Measurements from ENCODE around the gene IKZF4. TPM values are rescaled to one million over a fixed set of nuclear protein-coding genes. Genes with fewer than 3 reads are reported as not detected.
A peak's percentile ranks its signal among the peaks of the same experiment; 100 is the strongest.
"Not testable (repeated sequence)": the region's sequence is repeated elsewhere in the genome, so short reads cannot be mapped to it uniquely, and the experiment has no call there.

IKZF4 gene
- total RNA-seq, 1 experiment from 2014 or later: 3.4 TPM

- DNase-seq (ENCODE audit: low read depth): not testable (repeated sequence)
These were observed 21.3 kb upstream of the IKZF4 start for GRCh38 chr12:55999522-55999921.

- DNase-seq (ENCODE audit: low read depth): not testable (repeated sequence)
These were observed 20.8 kb upstream of the IKZF4 start for GRCh38 chr12:55999999-56000540.

GRCh38 chr12:56001487-56002100 lies 19.2 kb upstream of the IKZF4 start:
- no peak for DNase-seq (ENCODE audit: low read depth)

GRCh38 chr12:56003376-56003775 lies 17.5 kb upstream of the IKZF4 start:
- DNase-seq (ENCODE audit: low read depth): not testable (repeated sequence)

- no peak for DNase-seq (ENCODE audit: low read depth)
These were observed 16.6 kb upstream of the IKZF4 start for GRCh38 chr12:56004211-56004610.

- DNase-seq (ENCODE audit: low read depth): peak; percentile 3
These were observed 13.0 kb upstream of the IKZF4 start for GRCh38 chr12:56007564-56008559.

- DNase-seq (ENCODE audit: low read depth): no peak
These were observed 10.7 kb upstream of the IKZF4 start for GRCh38 chr12:56010111-56010570.

GRCh38 chr12:56011509-56012090 lies 9.2 kb upstream of the IKZF4 start:
- no peak for DNase-seq (ENCODE audit: low read depth)

- DNase-seq (ENCODE audit: low read depth): no peak
These were observed 7.4 kb upstream of the IKZF4 start for GRCh38 chr12:56013482-56013881.

- DNase-seq (ENCODE audit: low read depth): no peak
These were observed 6.6 kb upstream of the IKZF4 start for GRCh38 chr12:56014205-56014604.

GRCh38 chr12:56017181-56017580 lies 3.7 kb upstream of the IKZF4 start:
- no peak for DNase-seq (ENCODE audit: low read depth)

GRCh38 chr12:56018356-56018755 lies 2.5 kb upstream of the IKZF4 start:
- no peak for DNase-seq (ENCODE audit: low read depth)

- no peak for DNase-seq (ENCODE audit: low read depth)
These were observed 1.1 kb downstream of the IKZF4 start for GRCh38 chr12:56021889-56022497.

- peak; percentile 20 for DNase-seq (ENCODE audit: low read depth)
These were observed 7.8 kb downstream of the IKZF4 start for GRCh38 chr12:56028511-56029165.

- peak; percentile 26 for DNase-seq (ENCODE audit: low read depth)
These were observed 8.3 kb downstream of the IKZF4 start for GRCh38 chr12:56029166-56029519.

- DNase-seq (ENCODE audit: low read depth): peak; percentile 51
These were observed 8.9 kb downstream of the IKZF4 start for GRCh38 chr12:56029666-56030293.

- no peak for DNase-seq (ENCODE audit: low read depth)
These were observed 11.1 kb downstream of the IKZF4 start for GRCh38 chr12:56031987-56032386.

GRCh38 chr12:56034586-56035332 lies 13.9 kb downstream of the IKZF4 start:
- no peak for DNase-seq (ENCODE audit: low read depth)

- DNase-seq (ENCODE audit: low read depth): no peak
These were observed 16.3 kb downstream of the IKZF4 start for GRCh38 chr12:56037161-56037560.
